Breast epithelium (tissue), 4 donors: ENCODE data around the gene RGS21. TPM values are rescaled to one million over a fixed set of nuclear protein-coding genes. Genes with fewer than 3 reads are reported as not detected.

Experiments used
- DNase-seq, 2 donors: peaks; one replicate each; pipeline ENCODE4 v3.0.0-alpha.2; 2019; ENCODE audit warnings: low spot score in 2 of 2
- H3K27ac ChIP-seq, 2 donors: fragments of 200-600 bp; sonication (generic) in 1 of 2; one replicate each; pipeline ENCODE4 v1.5.1; 2016 to 2019; ENCODE audit warnings: mild to moderate bottlenecking in 1 of 2
- H3K27me3 ChIP-seq, 2 donors: fragments of 200-600 bp; sonication (generic) in 1 of 2; one replicate each; pipeline versions ENCODE4 v1.5.1 to v1.6.0; 2017 to 2019; ENCODE audit warnings: control low read depth in 1 of 2, mild to moderate bottlenecking in 1 of 2
- H3K36me3 ChIP-seq: fragments of 200-600 bp; one replicate; pipeline ENCODE4 v1.5.1; 2019
- H3K4me1 ChIP-seq, 2 donors: fragments of 200-600 bp; sonication (generic); one replicate each; pipeline ENCODE4 v1.5.1; 2016 to 2019; ENCODE audit warnings: control low read depth in 1 of 2
- H3K4me3 ChIP-seq, 3 donors: fragments of 200-600 bp; sonication (generic); 1 replicate in 2 of 3; 2 replicates in 1 of 3; pipeline ENCODE4 v1.5.1; 2016 to 2019; ENCODE audit warnings: mild to moderate bottlenecking in 3 of 3, moderate library complexity in 2 of 3
- H3K9me3 ChIP-seq, 2 donors: fragments of 200-600 bp; sonication (generic) in 1 of 2; one replicate each; pipeline ENCODE4 v1.5.1; 2016 to 2019; ENCODE audit warnings: control low read depth in 1 of 2
- POLR2A ChIP-seq: fragments of 450-650 bp; IDR thresholded peaks from one replicate; pipeline ENCODE4 v1.6.1; 2016; ENCODE audit warnings: antibody characterized with exemption, mild to moderate bottlenecking, moderate library complexity
- POLR2AphosphoS5 ChIP-seq, 3 donors: sonication (generic); formaldehyde crosslinking; IDR thresholded peaks; one replicate each; pipeline ENCODE4 v1.6.1; 2017; ENCODE audit warnings: antibody characterized with exemption in 3 of 3
- intact Hi-C: fragments of 100-400 bp; cut with DNase I; formaldehyde crosslinking; loops from one replicate; pipeline ENCODE4 v1.15.1; 2023; ENCODE audit warnings: low total_unique reads
- total RNA-seq, 3 donors: library from RNA; depleted of rRNA; stranded (reverse); fragments of >200 nt; gene quantifications; one replicate each; pipeline ENCODE4 v1.1.0, GENCODE V29; 2016
- TF ChIP-seq, protein P1 (sequence below), 3 donors: fragments of 450-650 bp; IDR thresholded peaks; one replicate each; pipeline ENCODE4 v1.5.1; 2016 to 2017; ENCODE audit warnings: antibody characterized with exemption in 3 of 3, mild to moderate bottlenecking in 3 of 3, moderate library complexity in 3 of 3

Gene RGS21
- total RNA-seq, 3 donors from 2014 or later: not detected

DNA sequence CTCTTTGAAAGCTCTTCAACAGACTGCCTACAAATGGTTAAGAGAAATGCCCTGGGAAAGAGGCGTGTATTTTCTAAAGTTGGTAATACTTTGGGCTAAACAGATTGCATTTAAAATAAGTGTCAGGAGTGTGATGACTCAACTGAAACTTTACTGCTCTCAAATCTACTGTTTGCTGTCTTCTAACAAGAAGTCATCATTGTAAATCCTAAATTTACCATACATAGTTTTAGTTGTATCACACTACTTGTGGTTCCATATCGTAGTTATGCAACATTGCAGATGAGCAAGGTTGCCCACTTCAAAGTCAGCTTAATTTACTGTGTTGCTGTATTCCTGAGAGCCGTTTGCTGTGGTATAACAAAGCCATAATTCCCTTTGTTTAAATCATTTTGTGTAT is 59.6 kb downstream of the RGS21 start:
- H3K4me1 ChIP-seq: no peaks in the 10 kb centered on the region
- no peaks in the 10 kb centered on the region for H3K36me3 ChIP-seq
- H3K27ac ChIP-seq: no peak overlapping the region
- no peak for DNase-seq
- H3K4me3 ChIP-seq: no peak overlapping the region
- intact Hi-C loops: no loop called here
- no peaks in the 10 kb centered on the region for H3K9me3 ChIP-seq
- no peak for TF ChIP-seq POLR2AphosphoS5 (IDR thresholded peaks at IDR 0.05)
- H3K27me3 ChIP-seq: no peaks in the 10 kb centered on the region

DNA sequence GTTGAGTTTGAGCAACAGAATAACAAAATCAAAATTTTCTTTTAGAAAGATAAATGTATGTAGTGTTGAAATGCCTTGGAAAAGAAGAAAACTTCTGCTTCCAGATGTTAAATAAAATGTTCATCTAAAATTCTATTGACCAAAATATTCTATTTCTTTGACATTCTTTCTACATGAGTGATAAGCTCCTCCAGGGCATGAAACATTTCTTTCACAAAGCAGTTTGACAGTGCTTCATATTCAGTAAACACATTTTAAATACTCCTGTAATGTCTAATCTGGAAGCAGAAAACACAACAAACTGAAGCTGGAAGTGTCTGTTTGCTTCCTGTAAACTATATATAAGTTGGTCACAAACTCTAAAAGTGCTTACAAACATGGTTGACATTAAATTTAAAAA is 61.5 kb downstream of the RGS21 start:
- Histone ChIP-seq H3K27ac (no peak overlapping the region), H3K36me3 (no peaks in the 10 kb centered on the region), H3K4me1 (no peaks in the 10 kb centered on the region), H3K27me3 (no peaks in the 10 kb centered on the region), H3K4me3 (no peak overlapping the region), H3K9me3 (no peaks in the 10 kb centered on the region)
- no peak for DNase-seq
- TF ChIP-seq POLR2A (no peak), POLR2AphosphoS5 (IDR thresholded peaks at IDR 0.05) (no peak)
- TF ChIP-seq, protein P1, sequence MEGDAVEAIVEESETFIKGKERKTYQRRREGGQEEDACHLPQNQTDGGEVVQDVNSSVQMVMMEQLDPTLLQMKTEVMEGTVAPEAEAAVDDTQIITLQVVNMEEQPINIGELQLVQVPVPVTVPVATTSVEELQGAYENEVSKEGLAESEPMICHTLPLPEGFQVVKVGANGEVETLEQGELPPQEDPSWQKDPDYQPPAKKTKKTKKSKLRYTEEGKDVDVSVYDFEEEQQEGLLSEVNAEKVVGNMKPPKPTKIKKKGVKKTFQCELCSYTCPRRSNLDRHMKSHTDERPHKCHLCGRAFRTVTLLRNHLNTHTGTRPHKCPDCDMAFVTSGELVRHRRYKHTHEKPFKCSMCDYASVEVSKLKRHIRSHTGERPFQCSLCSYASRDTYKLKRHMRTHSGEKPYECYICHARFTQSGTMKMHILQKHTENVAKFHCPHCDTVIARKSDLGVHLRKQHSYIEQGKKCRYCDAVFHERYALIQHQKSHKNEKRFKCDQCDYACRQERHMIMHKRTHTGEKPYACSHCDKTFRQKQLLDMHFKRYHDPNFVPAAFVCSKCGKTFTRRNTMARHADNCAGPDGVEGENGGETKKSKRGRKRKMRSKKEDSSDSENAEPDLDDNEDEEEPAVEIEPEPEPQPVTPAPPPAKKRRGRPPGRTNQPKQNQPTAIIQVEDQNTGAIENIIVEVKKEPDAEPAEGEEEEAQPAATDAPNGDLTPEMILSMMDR (IDR thresholded peaks at IDR 0.05): no peak
- intact Hi-C loops: no loop called here

DNA sequence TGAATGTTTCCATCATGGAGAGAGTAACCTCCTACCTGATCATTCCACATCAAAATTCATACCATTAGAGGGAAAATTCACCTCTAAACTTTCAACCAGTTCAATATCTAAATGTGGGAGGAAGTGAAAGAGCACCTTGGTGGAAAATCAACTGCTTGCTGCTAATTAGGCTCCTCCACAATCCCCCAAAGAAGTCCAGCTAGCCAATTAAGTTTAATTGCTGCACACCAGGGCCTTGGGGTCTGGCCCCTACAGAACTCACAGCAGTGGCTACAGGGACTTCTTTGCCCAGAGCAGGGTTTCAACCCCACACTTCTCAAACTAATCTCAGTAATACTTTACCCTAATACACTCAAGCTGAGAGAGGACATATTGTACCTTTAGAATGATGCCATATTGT is 62.1 kb downstream of the RGS21 start:
- Histone ChIP-seq H3K36me3 (no peaks in the 10 kb centered on the region), H3K4me1 (no peaks in the 10 kb centered on the region), H3K27ac (no peak overlapping the region), H3K4me3 (no peak overlapping the region), H3K27me3 (no peaks in the 10 kb centered on the region), H3K9me3 (no peaks in the 10 kb centered on the region)
- no peak for TF ChIP-seq POLR2AphosphoS5 (IDR thresholded peaks at IDR 0.05)
- TF ChIP-seq, protein P1 (IDR thresholded peaks at IDR 0.05): no peak
- intact Hi-C loops: no loop called here
- DNase-seq: no peak

DNA sequence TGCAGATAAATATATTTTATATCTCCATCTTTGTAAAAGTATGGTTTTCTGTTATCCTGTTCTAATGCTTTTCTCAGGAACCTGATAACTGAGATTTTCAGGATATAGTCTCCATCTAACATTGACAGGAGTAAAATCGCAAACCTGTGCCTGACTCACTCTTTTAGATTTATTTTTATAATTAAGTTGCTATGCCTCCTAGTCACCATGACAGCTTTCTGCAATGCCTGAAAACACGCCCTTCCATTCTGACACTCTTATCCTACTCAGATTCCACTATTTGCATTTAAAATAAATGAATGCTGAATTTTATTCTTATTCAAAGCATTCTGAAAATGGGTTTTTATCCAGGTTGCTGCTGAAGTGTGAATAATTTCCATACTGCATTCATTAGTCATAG is 62.8 kb downstream of the RGS21 start:
- Histone ChIP-seq H3K9me3 (peaks cover 0 to 3% of the 10 kb centered on the region in 2 donors), H3K36me3 (no peaks in the 10 kb centered on the region), H3K27ac (no peak overlapping the region), H3K4me3 (no peak overlapping the region), H3K4me1 (no peaks in the 10 kb centered on the region), H3K27me3 (no peaks in the 10 kb centered on the region)
- intact Hi-C loops: no loop called here
- no peak for DNase-seq
- TF ChIP-seq, protein P1 (IDR thresholded peaks at IDR 0.05): no peak

DNA sequence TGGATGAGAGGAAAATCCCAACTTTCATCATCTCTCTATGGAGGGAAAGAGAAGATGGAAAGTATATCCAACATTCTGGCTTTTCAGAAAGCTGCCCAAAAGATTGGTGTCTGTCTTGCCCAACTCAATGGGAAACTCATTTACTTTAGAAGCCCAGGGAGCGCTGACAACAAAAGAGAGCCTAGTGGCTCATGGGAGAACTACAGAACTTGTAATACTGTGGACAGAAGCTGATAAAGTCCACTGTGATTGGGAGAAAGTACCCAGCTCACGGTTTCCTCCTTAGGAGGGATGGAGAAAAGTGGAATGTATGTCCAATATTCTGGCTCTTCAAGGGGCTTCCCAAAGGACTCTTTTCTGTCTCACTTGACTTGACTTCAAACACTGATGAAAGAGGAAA is 66.0 kb downstream of the RGS21 start:
- DNase-seq: no peak
- TF ChIP-seq POLR2A (no peak), POLR2AphosphoS5 (IDR thresholded peaks at IDR 0.05) (no peak)
- TF ChIP-seq, protein P1 (IDR thresholded peaks at IDR 0.05): no peak
- intact Hi-C loops: no loop called here

DNA sequence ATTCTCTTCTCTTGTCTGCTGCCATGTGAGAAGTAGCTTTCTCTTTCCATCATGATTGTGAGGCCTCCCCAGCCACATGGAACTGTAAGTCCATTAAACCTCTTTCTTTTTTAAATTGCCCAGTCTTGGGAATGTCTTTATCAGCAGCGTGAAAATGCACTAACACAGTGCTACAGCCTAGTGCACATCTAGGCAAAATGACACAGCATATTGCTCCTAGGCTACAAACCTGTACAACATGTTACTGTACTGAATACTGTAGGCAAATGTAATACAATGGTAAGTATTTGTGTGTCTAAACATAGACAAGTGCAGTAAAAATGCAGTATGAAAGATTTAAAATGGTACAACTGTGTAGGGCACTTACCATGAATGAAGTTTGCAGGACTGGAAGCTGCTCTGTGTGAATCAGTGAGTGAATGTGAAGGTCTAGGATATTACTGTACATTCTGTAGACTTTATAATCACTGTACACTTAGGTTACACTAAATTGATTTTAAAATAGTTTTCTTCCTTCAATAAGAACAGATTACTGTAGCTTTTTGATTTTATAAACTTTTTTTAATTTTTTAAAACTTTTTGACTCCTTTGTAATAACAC is 69.4 kb downstream of the RGS21 start:
- no peak for DNase-seq
- intact Hi-C loops: no loop called here
- no peak overlapping the region for H3K4me3 ChIP-seq
- H3K27me3 ChIP-seq: no peaks in the 10 kb centered on the region
- H3K36me3 ChIP-seq: no peaks in the 10 kb centered on the region
- H3K9me3 ChIP-seq: peaks cover 0 to 8% of the 10 kb centered on the region in 2 donors
- H3K27ac ChIP-seq: no peak overlapping the region
- H3K4me1 ChIP-seq: no peaks in the 10 kb centered on the region
- TF ChIP-seq POLR2AphosphoS5 (IDR thresholded peaks at IDR 0.05) (no peak), POLR2A (no peak)
- TF ChIP-seq, protein P1 (IDR thresholded peaks at IDR 0.05): no peak

More for the DNA sequence above, 66.0 kb downstream of the RGS21 start:
- Histone ChIP-seq H3K4me3 (no peak overlapping the region), H3K4me1 (no peaks in the 10 kb centered on the region), H3K36me3 (no peaks in the 10 kb centered on the region), H3K27me3 (no peaks in the 10 kb centered on the region), H3K9me3 (peaks cover 0 to 8% of the 10 kb centered on the region in 2 donors), H3K27ac (no peak overlapping the region)
